Motor neuron (in vitro differentiated cells): ENCODE results near the gene SLC25A48. TPM values are rescaled to one million over a fixed set of nuclear protein-coding genes. Genes with fewer than 3 reads are reported as not detected.
"Not testable (repeated sequence)": the region's sequence is repeated elsewhere in the genome, so short reads cannot be mapped to it uniquely, and the experiment has no call there.

ENCODE experiments used
- ATAC-seq, 8 experiments: fragments of 200-7000 bp; cut with Tn5 transposase; replicated peaks in 6 of 8; 2 replicates each; pipeline ENCODE4 v1.8.0; 2021; ENCODE audit warnings: mild to moderate bottlenecking in 8 of 8, moderate library complexity in 8 of 8
- H3K27ac ChIP-seq, 2 donors: fragments of 250-450 bp; sonication (Bioruptor Pico); 2 replicates each; pipeline ENCODE4 v1.9.0; 2021; ENCODE audit warnings: antibody characterized with exemption in 2 of 2, mild to moderate bottlenecking in 2 of 2, moderate library complexity in 1 of 2
- H3K4me1 ChIP-seq, 2 donors: fragments of 250-450 bp; sonication (Bioruptor Pico); replicated peaks in 1 of 2; 2 replicates each; pipeline ENCODE4 v1.6.1; 2021; ENCODE audit warnings: antibody characterized with exemption in 2 of 2, mild to moderate bottlenecking in 2 of 2, moderate library complexity in 1 of 2
- H3K4me3 ChIP-seq, 5 donors: fragments of 250-450 bp; sonication (Bioruptor Pico); 2 replicates each; pipeline ENCODE4 v1.9.0; 2021; ENCODE audit warnings: antibody characterized with exemption in 5 of 5, mild to moderate bottlenecking in 5 of 5, moderate library complexity in 4 of 5
- WGBS, 10 experiments: fragments of 450-650 bp; shearing (Covaris generic); methylation state at CpG; one replicate each; pipeline ENCODE4 v1.0.0; 2022; 5-methylcytosine and 5-hydroxymethylcytosine counted together
- in situ Hi-C, 9 experiments: fragments of 400-800 bp; cut with MboI; loops; one replicate each; pipeline ENCODE4 v1.15.0; 2021; ENCODE audit warnings: low sequenced_read_pairs in 9 of 9, low pct_unique_long_range_greater_than_20kb in 2 of 9; ENCODE audit not compliant: unreplicated experiment in 9 of 9
- total RNA-seq, 8 experiments: library from RNA; unstranded; fragments of 300-600 nt; gene quantifications; 2 replicates each; pipeline versions ENCODE4 v1.2.3 to v1.2.4, GENCODE V29; 2022

SLC25A48 gene
- total RNA-seq, 8 experiments from 2014 or later, result 0.11 to 1.5 (median 0.64) TPM; not detected in 1

- WGBS, 10 experiments, result 60 to 100% (median 70%) methylated on average over 1 to 4 of the region's 12 CpGs; no CpG with 5 or more reads in 2 of the 10 experiments
- ATAC-seq, result no peak
- no peak overlapping the region for H3K27ac ChIP-seq
- no peak overlapping the region for H3K4me3 ChIP-seq
- in situ Hi-C loops, result loop anchor here (5.0 to 25.0 kb wide), 7 partner anchors 95 to 370 kb away; partner anchors contain the start of gene TIFAB (in 2 of the 9)
- H3K4me1 ChIP-seq, result no peaks in the 10 kb centered on the region
Measured at GRCh38 chr5:135831851-135832555, 2.5 kb upstream of the SLC25A48 start.

GRCh38 chr5:135832941-135833920, 1.2 kb upstream of the SLC25A48 start:
- H3K4me3 ChIP-seq, result no peak overlapping the region
- WGBS, 10 experiments, result 83 to 100% (median 90%) methylated on average over 1 to 7 of the region's 14 CpGs; no CpG with 5 or more reads in 2 of the 10 experiments
- H3K4me1 ChIP-seq, result no peaks in the 10 kb centered on the region
- in situ Hi-C loops, result loop anchor here (5.0 to 25.0 kb wide), 7 partner anchors 96 to 371 kb away; partner anchors contain the start of gene TIFAB (in 2 of the 9)
- H3K27ac ChIP-seq, result no peak overlapping the region
- ATAC-seq, result no peak

- WGBS, 10 experiments, result 0 to 32% (median 20%) methylated on average over 1 to 13 of the region's 16 CpGs; no CpG with 5 or more reads in 4 of the 10 experiments
- in situ Hi-C loops, result loop anchor here (5.0 to 25.0 kb wide), 7 partner anchors 97 to 372 kb away; partner anchors contain the start of gene TIFAB (in 2 of the 9)
- Histone ChIP-seq H3K4me1 (no peaks in the 10 kb centered on the region), H3K27ac (no peak overlapping the region), H3K4me3 (peak overlapping the region in 4 of 5 donors; percentile 41 to 43 (median 42))
- ATAC-seq, result peak; percentile 35 to 75 (median 41)
Measured at GRCh38 chr5:135833961-135834638, 363 bp upstream of the SLC25A48 start.

GRCh38 chr5:135835766-135836165, 1.3 kb downstream of the SLC25A48 start:
- Histone ChIP-seq H3K4me3 (no peak overlapping the region), H3K27ac (no peak overlapping the region), H3K4me1 (no peaks in the 10 kb centered on the region)
- in situ Hi-C loops, result loop anchor here (10.0 to 25.0 kb wide), 6 partner anchors 98 to 373 kb away; partner anchors contain the start of gene TIFAB (in 2 of the 9)
- 38 to 90% (median 71%) methylated on average over 1 to 6 of the region's 7 CpGs; no CpG with 5 or more reads in 2 of the 10 experiments for WGBS, 10 experiments
- ATAC-seq, result no peak

GRCh38 chr5:135838395-135838794, 3.9 kb downstream of the SLC25A48 start:
- H3K4me1 ChIP-seq, H3K4me3 ChIP-seq, H3K27ac ChIP-seq, ATAC-seq: not testable (repeated sequence)
- in situ Hi-C loops, result loop anchor here (10.0 to 25.0 kb wide), 6 partner anchors 101 to 376 kb away; partner anchors contain the start of gene TIFAB (in 2 of the 9)

- H3K4me1 ChIP-seq, result no peaks in the 10 kb centered on the region
- 13 to 80% (median 46%) methylated on average over 1 to 4 of the region's 4 CpGs; no CpG with 5 or more reads in 3 of the 10 experiments for WGBS, 10 experiments
- H3K27ac ChIP-seq, result no peak overlapping the region
- H3K4me3 ChIP-seq, result no peak overlapping the region
- ATAC-seq, result no peak
- in situ Hi-C loops, result loop anchor here (10.0 to 25.0 kb wide), 6 partner anchors 102 to 377 kb away; partner anchors contain the start of gene TIFAB (in 2 of the 9)
Measured at GRCh38 chr5:135839566-135839965, 5.1 kb downstream of the SLC25A48 start.

- 0 to 90% (median 35%) methylated on average over 1 to 4 of the region's 4 CpGs for WGBS, 10 experiments
- H3K4me1 ChIP-seq, result no peaks in the 10 kb centered on the region
- H3K4me3 ChIP-seq, result no peak overlapping the region
- peak in 1 of 8 experiments; percentile 65 for ATAC-seq
- no peak overlapping the region for H3K27ac ChIP-seq
- in situ Hi-C loops, result loop anchor here in 6 of 9 experiments (25.0 kb wide), 3 partner anchors 104 to 379 kb away; partner anchors contain the start of gene TIFAB (in 2 of the 6)
Measured at GRCh38 chr5:135840959-135841358, 6.5 kb downstream of the SLC25A48 start.

GRCh38 chr5:135842737-135843136, 8.3 kb downstream of the SLC25A48 start:
- no peak overlapping the region for H3K4me3 ChIP-seq
- in situ Hi-C loops, result loop anchor here in 6 of 9 experiments (25.0 kb wide), 3 partner anchors 105 to 380 kb away; partner anchors contain the start of gene TIFAB (in 2 of the 6)
- no peaks in the 10 kb centered on the region for H3K4me1 ChIP-seq
- H3K27ac ChIP-seq, result no peak overlapping the region
- ATAC-seq, result no peak
- WGBS, 10 experiments, result 0 to 20% (median 0%) methylated on average over 1 to 4 of the region's 4 CpGs; no CpG with 5 or more reads in 7 of the 10 experiments

- 10 to 83% (median 68%) methylated on average over 1 to 4 of the region's 6 CpGs; no CpG with 5 or more reads in 3 of the 10 experiments for WGBS, 10 experiments
- Histone ChIP-seq H3K4me1 (no peaks in the 10 kb centered on the region), H3K4me3 (no peak overlapping the region), H3K27ac (no peak overlapping the region)
- peak in 2 of 8 experiments; percentile 21 to 39 for ATAC-seq
- in situ Hi-C loops, result loop anchor here in 6 of 9 experiments (25.0 kb wide), 3 partner anchors 106 to 381 kb away; partner anchors contain the start of gene TIFAB (in 2 of the 6)
Measured at GRCh38 chr5:135843571-135844337, 9.3 kb downstream of the SLC25A48 start.

GRCh38 chr5:135846311-135846710, 11.8 kb downstream of the SLC25A48 start:
- Histone ChIP-seq H3K27ac (no peak overlapping the region), H3K4me3 (no peak overlapping the region), H3K4me1 (no peaks in the 10 kb centered on the region)
- no peak for ATAC-seq
- in situ Hi-C loops, result loop anchor here in 6 of 9 experiments (25.0 kb wide), 3 partner anchors 109 to 384 kb away; partner anchors contain the start of gene TIFAB (in 2 of the 6)

GRCh38 chr5:135847976-135848375, 13.5 kb downstream of the SLC25A48 start:
- H3K4me3 ChIP-seq, result no peak overlapping the region
- in situ Hi-C loops, result loop anchor here in 6 of 9 experiments (25.0 kb wide), 3 partner anchors 111 to 386 kb away; partner anchors contain the start of gene TIFAB (in 2 of the 6)
- no peak overlapping the region for H3K27ac ChIP-seq
- H3K4me1 ChIP-seq, result no peaks in the 10 kb centered on the region
- 67 to 100% (median 88%) methylated on average over 1 of the region's 1 CpG; no CpG with 5 or more reads in 7 of the 10 experiments for WGBS, 10 experiments
- ATAC-seq, result no peak
